Cerebellar nuclear complex (tissue), 1 donor: Measurements from ENCODE around the gene TEX48.

Source experiments
- DNase-seq, 2 experiments: peaks; one replicate each; lab custom pipeline; 2025; lab: John Stamatoyannopoulos, UW

Gene TEX48

DNA sequence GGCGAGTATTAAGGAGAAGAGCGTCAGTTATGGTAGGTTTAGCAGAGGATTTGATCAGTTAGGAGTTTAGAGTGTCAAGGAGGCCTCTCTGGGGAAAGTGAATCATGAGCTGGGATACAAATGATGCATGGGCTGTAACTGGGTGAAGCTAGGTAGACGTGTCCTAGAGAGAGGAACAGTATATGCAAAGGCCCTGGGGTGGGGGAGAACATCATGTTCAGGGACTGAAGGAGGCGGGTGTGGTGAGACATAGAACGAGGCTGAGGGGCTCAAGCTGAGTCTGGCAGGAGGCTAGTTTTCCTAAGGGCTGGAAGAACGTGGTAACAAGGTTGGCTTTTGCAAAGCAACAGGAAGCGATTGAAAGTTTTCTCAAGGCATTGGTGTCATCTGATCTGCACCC, 60.4 kb downstream of the TEX48 start:
- DNase-seq, result no peak

DNA sequence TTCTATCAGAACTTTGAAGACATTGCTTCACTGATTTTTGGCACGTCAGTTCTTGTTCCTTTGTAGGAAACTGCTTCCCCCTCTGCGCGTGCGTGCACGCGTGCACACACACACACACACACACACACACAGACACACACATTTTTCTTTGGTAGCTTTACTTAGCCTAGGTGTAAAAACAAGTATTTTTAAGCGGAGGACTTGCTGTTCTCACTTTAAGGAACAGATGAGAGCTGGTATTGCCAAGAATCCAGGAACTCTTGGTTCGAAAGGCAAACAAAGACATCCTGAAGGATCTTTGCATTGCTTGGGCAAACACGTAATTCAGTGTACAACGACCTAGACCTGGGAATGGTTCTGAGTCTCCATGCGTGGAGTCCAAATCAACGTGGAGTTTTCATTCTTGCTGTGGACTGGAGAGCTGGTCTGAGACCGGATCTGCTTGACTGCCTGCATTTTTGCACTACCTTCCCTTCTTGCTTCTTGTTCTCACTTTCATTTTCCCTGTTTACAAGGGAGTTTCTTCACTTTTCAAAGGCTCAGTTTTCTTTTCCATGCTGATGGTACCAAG, 62.7 kb downstream of the TEX48 start:
- DNase-seq, result no peak

DNA sequence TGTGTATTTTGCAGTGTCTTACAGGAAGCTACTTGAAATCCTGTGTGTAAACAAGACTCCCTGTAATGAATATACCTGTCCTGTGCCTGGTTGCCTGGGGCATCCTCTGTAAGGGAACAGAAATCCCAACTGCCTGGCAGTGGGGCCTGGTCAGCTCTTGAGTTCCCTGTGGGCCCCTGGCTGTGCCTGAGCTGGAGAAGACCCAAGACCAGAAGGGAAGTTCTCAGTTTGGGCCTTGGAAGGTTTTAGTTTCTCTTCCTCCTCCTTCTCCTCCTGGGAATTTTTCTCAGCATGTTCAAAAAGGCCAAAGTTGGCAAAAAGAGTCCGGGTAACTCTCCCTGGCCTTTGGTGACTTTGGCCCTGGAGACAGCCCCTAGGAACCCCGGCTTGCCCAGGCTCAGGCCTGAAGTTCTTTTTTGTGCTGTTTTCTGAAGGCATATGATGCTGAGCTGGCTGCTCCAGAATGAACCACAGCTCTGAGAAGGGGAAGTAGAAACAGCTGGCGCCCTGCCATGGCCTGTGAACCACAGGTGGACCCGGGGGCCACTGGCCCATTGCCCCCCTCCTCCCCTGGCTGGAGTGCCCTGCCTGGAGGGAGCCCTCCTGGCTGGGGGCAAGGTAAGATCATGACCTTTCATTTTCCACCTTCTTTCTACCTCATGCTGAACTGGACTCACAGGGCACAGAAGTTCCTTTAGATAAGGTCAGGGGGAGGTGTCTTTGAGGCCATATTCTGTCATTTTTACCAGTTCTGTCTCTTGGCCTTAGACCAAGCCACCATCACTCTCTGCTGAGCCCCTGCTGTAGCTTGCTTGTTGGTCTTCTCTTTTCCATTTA, 65.1 kb downstream of the TEX48 start:
- no peak for DNase-seq
